WTC11 (cell line): ENCODE measurements around the gene SIPA1L3.
"Not testable (repeated sequence)": the region's sequence is repeated elsewhere in the genome, so short reads cannot be mapped to it uniquely, and the experiment has no call there.

Experiments used
- CREM ChIP-seq: sonication (generic); formaldehyde crosslinking; IDR thresholded peaks from 2 replicates; pipeline ENCODE4 v1.8.1; 2022; ENCODE audit warnings: mild to moderate bottlenecking, missing genetic modification reagents, moderate library complexity
- CTCF ChIP-seq: fragments of 200-600 bp; IDR thresholded peaks from 2 replicates; pipeline ENCODE4 v1.8.0; 2022; ENCODE audit warnings: antibody characterized with exemption
- ELF4 ChIP-seq: sonication (generic); formaldehyde crosslinking; IDR thresholded peaks from 2 replicates; pipeline ENCODE4 v1.8.1; 2022; ENCODE audit warnings: low read depth, mild to moderate bottlenecking, moderate library complexity, missing genetic modification reagents
- GABPB1 ChIP-seq: sonication (generic); formaldehyde crosslinking; IDR thresholded peaks from 2 replicates; pipeline ENCODE4 v1.8.1; 2023; ENCODE audit warnings: mild to moderate bottlenecking, missing genetic modification reagents
- STAT6 ChIP-seq: sonication (generic); formaldehyde crosslinking; conservative IDR thresholded peaks from 2 replicates; pipeline ENCODE4 v1.8.1; 2023; ENCODE audit warnings: mild to moderate bottlenecking, low read depth, missing genetic modification reagents, moderate library complexity
- TCF7 ChIP-seq: sonication (generic); formaldehyde crosslinking; IDR thresholded peaks from 2 replicates; pipeline ENCODE4 v1.8.0; 2022; ENCODE audit warnings: mild to moderate bottlenecking, low read depth, missing genetic modification reagents, moderate library complexity
- USF1 ChIP-seq: sonication (generic); formaldehyde crosslinking; IDR thresholded peaks from 2 replicates; pipeline ENCODE4 v1.8.0; 2022; ENCODE audit warnings: mild to moderate bottlenecking, missing genetic modification reagents
- USF2 ChIP-seq: sonication (generic); formaldehyde crosslinking; IDR thresholded peaks from 2 replicates; pipeline ENCODE4 v1.8.1; 2023; ENCODE audit warnings: mild to moderate bottlenecking, missing genetic modification reagents, moderate library complexity
- ZBTB43 ChIP-seq: sonication (generic); formaldehyde crosslinking; IDR thresholded peaks from 2 replicates; pipeline ENCODE4 v1.8.1; 2023; ENCODE audit warnings: mild to moderate bottlenecking, missing genetic modification reagents
- ZNF281 ChIP-seq: sonication (generic); formaldehyde crosslinking; IDR thresholded peaks from 2 replicates; pipeline ENCODE4 v1.8.0; 2023; ENCODE audit warnings: mild to moderate bottlenecking, missing genetic modification reagents

- not testable (repeated sequence) for TF ChIP-seq ZNF281 (CRISPR knock-in tag); ELF4; CTCF; GABPB1 (CRISPR knock-in tag); CREM (CRISPR knock-in tag); TCF7 (CRISPR knock-in tag); USF1; ZBTB43 (CRISPR knock-in tag); USF2 (CRISPR knock-in tag); STAT6 (CRISPR knock-in tag)
Measured at GRCh38 chr19:38065775-38066174, 158.8 kb downstream of the SIPA1L3 start.
